ENCODE data around the gene CYP8B1.
A peak's percentile ranks its signal among the peaks of the same experiment; 100 is the strongest.
"Not testable (repeated sequence)": the region's sequence is repeated elsewhere in the genome, so short reads cannot be mapped to it uniquely, and the experiment has no call there.

The CYP8B1 gene

DNA sequence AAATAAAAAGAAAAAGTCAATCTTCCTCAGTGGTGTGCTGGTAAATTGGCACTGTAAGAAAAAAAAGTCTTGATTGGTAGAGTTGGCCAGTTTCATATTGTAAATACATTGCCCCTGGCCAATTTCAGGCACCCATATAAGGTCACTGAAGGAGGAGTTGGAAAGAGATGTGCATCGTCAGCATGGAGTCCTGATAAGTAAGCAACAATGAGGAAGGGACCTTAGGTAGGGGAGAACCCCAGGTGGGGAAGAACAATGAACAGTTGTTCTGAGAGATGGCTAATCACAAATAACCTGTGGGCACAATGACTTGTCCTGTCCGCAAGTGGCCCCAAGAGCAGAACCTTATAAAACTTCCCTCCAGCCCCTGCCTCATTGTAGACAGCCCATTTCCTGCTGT lies 8.6 kb upstream of the CYP8B1 start:
- no peak for DNase-seq

DNA sequence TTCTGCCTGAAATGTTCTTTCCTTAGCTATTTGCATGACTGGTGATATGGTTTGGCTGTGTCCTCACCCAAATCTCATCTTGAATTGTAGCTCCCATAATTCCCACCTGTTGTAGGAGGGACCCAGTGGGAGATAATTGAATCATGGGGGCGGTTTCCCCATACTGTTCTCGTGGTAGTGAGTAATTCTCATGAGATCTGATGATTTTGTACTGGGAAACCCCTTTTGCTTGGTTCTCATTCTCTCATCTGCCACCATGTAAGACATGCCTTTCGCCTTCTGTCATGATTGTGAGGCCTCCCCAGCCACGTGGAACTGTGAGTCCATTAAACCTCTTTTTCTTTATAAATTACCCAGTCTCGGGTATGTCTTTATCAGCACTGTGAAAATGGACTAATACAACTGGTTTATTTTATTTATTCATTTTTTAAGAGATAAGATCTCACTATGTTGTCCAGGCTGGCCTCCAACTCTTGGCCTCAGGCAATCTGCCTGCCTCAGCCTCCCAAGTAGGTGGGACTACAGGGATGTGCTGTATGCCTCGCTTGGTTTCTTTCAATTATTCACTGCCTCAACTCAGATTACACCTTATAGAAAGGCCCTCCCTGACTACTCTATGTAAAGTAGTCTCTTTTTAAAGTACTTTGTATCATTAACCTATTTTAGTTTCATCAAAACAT lies 7.7 kb upstream of the CYP8B1 start:
- not testable (repeated sequence) for DNase-seq

DNA sequence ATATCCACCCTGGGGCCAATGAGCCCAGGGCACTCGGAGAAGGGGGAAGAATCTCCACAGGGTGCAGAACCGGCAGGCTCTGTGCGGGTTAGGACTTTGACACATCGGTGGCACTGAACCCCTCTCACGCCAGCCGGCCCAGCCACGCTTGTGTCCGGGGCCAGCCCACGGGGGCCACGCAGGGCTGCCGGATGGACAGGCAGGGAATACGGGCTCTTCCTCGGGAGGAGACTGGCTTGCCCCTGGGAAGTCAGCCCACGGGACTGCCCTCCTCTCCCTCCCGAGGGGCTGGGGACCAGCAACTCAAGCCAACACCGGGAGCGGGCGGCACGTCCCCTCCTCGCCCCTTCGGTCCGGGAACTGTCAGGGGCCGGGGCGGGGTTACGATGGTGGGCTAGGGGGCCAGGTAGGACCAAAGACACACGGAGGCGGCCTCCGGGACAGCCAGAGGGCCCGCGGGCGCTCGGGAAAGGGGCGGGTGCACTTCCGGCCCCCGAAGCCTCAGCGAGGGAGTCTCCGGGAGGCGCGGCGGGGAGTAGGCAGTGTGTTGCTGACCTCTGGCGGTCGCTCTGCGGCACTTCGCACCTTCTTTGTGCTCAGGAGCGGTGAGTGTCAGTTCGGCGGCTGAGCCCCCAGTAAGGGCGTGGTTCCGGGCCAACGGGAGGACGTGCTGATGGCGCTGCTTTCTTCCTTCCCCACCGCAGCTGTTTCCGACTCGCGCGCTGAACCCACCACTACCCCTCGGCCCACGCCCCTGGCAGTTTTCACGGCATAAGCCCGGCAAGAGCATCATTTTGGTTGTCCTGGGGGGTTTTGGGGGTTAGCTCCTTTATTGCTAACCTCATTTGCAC lies 5.1 kb upstream of the CYP8B1 start:
- peak; percentile 82 for DNase-seq

DNA sequence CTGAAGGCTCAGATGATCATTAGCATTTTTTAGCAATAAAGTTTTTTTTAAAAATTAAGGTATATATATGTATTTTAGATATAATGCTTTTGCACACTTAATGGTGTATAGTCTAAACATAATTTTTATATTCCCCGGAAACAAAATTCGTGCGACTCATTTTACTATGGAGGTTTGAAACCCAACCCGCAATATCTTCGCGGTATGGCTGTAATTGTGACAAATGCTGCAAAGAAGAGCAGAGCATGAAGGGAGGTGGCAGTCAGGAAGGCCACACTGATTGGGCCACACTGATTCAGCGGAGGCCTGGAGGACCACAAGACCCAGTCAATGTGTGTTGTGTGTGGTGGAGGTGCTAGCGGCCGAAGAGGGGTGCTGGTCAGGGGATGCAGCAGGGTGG lies 4.5 kb upstream of the CYP8B1 start:
- DNase-seq = no peak

DNA sequence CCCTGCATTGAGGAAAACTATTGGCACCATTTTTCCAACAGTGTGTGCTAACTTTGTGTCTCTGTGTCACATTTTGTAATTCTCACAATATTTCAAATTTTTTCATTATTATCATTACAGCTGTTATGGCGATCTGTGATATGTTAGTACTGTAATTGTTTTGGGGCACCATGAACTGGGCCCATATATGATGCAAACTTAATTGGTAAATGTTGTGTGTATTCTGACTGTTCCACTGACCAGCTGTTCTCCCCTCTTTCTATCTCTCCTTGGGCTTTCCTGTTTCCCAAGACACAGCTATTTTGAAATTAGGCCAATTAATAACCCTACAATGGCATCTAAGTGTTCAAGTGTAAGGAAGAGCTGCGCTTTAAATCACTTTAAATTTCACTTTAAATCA lies 2.2 kb upstream of the CYP8B1 start:
- DNase-seq = no peak

DNA sequence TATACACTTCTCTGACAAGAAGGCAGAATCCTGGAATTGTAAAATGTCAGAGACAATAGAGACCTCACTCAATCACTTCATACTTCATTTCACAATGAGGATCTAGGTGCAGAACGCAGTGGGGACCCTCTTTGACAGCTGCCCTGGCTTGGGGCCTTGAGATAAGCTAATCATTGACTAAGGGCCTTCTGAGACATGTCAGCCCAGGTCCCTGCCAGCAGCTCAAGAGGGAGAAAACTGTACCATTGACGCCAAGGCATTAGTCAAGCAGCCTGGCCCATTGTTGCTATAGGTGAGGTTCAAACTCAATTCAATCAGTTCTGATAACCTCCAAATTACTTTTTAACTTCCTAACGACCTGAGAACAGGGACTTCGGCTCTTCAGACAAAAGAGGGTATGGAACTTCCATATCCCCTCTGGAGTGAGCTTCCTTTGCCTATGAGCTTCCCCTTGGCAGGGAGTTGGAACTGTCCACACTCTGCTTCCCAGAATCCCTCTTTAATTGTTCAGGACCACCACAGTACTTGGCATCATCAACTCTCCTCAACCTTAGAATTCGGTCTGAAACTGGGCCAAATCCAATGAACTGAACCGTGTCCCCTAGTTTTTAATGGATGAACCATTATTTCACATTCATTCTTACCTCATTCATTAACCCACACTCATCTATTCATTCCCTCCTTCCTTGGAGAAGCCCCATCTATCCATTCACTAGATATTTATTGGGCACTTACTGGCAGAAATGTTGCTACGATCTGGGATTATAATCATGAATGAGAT lies 1.5 kb upstream of the CYP8B1 start:
- no peak for DNase-seq

DNA sequence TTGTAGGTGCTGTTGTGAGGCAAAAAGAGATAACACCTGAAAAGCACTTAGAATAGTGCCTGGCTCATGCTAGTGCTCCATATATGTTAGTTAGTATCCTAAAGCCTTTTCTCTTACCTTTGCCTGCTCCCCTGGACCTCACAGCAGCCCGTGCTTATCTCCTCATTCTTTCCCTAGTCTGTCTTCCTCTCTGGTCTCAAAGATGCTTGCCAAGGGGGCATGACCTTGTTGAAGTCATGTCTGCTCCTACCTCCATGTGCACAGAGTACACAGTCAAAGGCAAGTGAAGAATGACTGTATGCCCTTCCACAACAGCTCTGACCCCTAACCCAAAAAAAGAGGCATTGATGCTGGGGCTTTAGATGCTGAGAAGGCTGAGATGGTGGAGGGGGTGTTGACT lies 722 bp upstream of the CYP8B1 start:
- no peak for DNase-seq

DNA sequence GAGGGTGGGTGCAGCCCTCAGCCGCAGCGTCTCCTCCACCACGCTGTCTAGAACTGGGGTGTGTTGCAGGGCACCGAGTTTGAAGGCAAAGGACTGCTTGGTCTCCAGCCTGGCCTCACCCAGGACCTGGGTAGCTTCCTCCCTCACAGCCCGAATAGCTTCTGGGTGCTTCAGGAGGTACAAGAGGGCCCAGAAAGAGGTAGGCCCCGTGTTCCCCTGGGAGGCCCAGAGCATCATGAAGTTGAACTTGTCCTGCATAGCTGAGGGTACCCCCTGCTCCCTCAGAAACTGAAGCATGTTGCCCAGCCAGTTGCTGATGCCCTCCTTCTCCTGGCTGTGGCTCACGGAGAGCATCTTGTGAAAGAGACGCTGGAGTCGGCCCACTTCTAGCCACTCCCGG lies 930 bp downstream of the CYP8B1 start:
- DNase-seq = no peak

DNA sequence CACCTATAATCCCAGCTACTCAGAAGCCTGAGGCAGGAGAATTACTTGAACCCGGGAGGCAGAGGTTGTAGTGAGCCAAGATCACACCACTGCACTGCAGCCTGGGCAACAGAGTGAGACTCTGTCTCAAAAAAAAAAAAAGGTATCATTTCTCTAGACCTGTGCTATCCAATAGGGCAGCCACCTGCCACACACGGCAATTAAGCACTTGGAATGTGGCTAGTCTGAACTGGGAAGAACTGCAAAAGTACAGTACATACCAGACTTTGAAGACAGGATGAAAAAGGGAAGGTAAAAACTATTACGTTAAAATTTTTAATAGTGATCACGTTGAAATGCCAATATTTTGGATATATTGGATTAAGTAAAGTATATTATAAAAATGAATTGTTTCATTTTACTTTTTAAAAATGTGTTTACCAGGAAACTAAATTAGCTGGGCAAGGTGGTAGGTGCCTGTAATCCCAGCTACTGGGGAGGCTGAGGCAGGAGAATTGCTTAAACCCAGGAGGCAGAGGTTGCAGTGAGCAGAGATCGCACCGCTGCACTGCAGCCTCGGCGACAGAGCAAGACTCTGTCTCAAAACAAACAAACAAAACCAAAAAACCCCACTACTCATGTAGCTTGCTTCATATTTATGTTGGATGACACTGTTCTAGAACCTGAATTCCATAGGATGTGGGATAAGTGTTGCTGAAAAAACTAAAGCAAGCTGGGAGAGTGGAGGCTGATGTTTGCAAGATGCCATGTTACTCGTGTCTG lies 2.3 kb downstream of the CYP8B1 start:
- no peak for DNase-seq

DNA sequence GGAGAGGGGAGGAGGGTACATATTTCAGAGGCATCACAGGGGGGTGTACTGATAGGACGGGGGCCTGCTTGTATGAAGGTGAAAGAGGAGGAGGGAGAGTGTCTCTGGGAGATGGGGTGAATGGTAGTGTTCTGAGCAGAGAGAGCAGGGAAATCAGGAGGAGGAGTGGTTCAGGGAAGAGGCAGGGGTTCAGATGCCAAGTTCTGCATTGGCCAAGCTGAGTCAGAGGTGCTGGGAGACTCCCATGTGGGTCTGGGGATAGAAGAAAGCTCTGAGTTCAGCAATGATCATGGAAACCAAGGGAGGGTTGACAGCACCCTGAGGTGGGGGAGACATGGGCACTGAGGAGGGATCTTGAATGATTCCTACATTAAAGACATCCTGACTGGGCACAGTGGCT lies 3.0 kb downstream of the CYP8B1 start:
- DNase-seq = no peak

DNA sequence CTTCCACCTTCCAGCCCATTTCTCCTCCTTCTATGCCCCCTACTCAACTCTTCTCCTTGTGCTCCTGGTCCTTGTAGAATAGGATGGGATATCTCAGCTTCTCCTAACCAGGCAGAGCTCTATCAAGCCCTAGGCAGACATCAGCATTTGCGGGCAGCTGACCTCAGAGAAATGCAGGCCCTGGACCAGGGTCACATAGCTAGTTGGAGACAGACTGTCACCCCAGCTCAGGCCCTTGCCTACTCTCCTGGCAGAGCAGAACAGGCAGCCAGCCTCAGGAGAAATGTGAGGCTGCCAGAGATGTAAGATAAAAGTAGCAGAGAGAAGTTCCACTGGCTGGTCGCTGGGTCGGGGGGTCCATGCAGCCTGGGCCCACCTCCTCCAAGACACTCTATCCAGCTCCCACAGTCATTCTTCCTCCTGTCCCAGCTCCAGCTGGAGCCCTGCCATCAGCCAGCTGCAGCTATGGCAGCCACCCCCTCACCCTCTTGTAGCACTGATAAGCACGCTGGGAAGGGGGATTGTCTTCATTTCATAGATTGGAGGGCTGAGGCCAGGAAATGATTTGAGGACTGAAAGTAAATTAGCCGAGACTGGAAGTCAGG lies 4.0 kb downstream of the CYP8B1 start:
- DNase-seq = no peak

DNA sequence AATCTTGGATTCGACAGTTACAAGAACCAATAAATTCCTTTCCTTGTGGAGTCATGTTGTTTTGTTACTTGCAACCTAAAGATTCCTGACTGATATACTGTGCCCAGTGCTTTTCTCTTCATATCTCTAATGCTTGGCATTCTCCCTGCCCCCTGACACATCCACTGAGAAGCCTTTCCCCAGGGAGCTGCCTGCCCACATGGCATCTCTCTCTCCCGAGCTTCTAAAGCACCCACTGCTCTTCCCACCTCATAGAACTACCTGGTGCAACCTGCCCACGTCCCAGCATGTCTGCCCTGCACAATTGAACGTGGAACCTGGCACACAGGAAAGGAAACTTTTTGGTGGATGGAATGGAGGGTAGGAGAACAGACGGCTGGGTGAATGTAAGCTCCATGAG lies 6.8 kb downstream of the CYP8B1 start:
- no peak for DNase-seq

DNA sequence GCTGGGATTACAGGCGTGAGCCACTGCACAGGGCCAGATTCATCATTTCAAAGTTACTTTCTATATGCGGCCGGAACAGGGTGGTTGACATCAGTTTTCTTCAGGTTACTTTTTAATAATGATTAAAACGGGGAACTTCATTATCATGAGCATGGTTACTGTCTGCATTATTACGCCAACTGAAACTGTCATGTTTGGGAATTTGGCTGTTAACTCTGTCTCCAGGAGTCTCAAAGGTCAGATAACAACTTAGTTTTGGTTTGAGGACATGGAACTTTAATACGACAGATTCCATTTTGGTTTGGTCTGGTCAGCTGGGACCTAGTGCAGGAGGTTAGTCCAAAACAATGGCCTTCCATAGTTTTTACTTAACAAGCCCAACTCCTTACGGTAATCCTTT lies 8.5 kb downstream of the CYP8B1 start:
- no peak for DNase-seq

DNA sequence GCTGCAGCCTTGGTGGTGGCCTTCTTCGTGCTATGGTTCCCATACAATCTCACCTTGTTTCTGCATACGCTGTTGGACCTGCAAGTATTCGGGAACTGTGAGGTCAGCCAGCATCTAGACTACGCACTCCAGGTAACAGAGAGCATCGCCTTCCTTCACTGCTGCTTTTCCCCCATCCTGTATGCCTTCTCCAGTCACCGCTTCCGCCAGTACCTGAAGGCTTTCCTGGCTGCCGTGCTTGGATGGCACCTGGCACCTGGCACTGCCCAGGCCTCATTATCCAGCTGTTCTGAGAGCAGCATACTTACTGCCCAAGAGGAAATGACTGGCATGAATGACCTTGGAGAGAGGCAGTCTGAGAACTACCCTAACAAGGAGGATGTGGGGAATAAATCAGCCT lies 10.4 kb downstream of the CYP8B1 start:
- DNase-seq = no peak

DNA sequence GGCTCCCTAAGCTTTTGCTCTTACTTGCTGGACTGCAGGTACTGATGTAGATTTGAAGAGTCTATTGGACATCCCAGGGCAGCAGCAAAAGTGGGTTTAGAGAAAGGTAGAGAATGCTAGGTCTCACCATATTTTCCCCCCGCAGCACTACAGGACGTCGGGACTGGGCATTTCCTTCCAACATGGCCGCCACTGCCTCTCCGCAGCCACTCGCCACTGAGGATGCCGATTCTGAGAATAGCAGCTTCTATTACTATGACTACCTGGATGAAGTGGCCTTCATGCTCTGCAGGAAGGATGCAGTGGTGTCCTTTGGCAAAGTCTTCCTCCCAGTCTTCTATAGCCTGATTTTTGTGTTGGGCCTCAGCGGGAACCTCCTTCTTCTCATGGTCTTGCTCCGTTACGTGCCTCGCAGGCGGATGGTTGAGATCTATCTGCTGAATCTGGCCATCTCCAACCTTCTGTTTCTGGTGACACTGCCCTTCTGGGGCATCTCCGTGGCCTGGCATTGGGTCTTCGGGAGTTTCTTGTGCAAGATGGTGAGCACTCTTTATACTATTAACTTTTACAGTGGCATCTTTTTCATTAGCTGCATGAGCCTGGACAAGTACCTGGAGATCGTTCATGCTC lies 11.2 kb downstream of the CYP8B1 start:
- no peak for DNase-seq

DNA sequence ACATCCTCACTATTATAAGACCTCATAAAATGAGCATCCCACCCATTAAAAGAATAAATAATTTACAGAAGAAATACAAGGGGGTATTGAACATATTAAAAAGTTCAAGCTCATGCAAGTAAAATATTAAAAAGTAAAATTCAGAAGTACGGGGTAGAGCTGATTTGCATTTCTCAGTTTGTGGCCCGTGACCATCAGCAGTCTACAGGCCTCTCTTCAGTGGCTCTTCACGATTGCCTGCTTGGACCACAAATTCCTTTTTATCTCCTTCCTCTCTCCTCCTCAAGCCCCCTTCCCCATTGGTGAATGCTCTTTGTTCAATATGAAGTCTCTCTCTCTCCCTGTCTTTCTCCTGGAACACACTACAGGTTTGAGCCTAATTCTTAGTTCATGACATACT lies 19.1 kb downstream of the CYP8B1 start:
- DNase-seq = no peak

DNA sequence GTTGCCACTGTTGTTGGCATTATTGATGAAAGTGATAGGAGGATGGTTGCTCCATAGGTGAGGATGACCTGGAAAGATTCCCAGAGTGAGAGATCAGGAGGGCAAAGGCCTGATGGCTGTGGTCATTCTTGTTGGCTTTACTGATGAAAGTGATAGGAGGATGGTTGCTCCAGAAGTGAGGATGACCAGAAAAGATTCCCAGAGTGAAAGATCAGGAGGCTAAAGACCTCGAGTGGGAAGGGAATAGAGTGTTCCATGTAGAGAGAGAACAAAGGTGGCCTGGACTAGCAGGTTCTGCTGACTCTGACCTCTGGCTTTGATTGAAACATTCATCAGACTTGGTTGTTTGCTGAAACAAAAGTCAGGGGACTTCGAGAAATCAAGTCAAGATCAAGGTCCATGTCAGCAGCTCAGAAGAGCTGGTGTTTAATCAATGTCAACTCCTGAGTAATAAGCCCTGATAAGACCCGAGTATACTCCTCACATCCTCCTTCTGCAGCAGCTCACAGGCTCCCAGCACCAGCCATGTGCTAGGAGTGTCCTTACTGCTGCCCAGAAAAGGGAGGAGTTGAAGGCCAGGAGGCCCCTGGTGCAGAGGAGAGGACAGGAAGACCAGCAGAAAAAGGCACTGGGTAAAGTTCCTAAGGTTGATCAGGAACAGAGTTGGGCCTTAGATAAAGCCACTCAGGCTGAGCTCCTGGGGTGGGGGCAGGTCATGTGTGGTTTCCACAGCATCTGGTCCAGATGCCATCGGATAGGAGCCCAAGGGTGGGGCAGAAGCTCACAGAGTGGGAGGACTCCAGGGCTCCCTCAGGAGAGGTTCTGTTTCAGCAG lies 19.9 kb downstream of the CYP8B1 start:
- no peak for DNase-seq

DNA sequence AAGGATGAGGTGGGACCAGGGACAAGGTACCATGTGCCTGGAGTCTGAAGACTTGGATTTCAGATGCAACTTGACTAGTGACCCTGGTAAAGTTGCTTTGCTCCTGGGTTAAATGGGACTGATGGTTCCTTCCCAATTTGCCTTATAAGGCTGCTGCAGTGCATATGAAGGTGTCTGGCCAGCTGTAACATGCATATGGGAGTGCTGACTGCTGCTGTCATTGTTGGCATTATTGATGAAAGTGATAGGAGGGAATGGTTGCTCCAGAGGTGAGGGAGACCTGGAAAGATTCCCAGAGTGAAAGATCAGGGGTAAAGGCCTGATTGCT lies 20.5 kb downstream of the CYP8B1 start:
- DNase-seq = no peak

DNA sequence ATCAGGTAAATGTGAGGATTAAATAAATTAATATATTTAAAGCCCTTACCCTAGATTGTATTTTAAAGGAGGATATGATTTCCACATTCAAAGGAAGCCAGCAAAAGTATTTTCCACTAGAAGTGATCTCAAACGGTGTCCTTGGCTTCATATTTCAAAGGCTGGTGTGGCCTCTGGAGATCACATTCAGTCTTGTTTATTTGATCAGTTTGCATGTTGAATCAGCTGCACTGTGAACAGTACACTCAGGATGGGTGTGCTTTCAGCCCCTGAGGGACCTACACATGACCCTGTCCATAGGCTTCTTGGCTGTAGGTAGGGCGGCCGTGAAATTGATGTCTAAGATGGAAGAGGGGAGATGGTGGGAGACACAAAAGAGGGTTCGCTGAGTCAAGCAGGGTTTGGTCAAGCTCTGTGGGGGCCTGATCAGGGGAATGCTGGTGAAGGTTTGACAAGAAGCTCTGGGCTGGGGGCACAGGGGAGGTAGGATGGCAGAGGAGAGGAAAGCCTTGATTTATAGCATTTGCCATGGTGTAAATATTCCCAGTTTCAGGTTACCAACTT lies 21.9 kb downstream of the CYP8B1 start:
- no peak for DNase-seq

DNA sequence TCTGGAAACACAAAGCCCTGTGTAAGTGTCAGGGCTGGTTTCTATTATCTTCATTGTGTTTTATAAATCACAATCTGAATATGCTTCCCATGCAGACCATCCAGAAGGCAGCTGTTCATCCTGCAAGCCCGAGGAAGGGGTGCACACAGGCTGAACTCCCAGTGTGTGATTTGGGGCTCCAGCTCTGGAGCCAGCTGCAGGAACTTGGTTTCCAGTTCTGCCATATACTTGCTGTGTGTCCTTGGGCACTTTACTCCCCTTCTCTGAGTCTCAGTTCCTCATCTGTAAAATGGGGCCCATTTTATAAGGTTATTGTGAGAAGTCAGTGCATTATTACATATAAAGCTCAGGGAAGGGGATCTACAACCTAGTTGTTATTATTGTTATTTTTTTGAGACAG lies 22.6 kb downstream of the CYP8B1 start:
- DNase-seq = no peak

DNA sequence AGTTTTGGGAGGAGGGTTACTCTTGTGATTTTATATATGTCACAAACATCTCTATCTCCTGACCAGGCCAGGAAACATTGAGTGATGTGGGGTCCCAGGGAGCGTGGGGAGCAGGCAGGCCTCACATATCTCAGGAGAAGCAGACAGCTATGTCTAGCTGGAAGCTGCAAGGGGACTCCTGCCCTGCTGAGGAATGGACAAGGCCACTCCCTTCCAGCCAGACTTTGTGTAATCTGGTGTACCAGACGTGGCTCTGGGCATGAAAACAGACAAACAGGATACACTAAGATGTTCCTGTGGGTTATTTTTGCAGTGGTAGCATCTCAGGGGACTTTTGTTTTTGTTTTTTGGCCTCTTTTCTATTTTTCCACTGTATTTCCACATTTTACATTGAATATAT lies 23.2 kb downstream of the CYP8B1 start:
- no peak for DNase-seq

All from stimulated activated naive CD4-positive, alpha-beta T cell treated with Interleukin-2 at 50 U/mL for 16 hours (primary cell).